Dedifferentiated amniotic fluid mesenchymal stem cell (primary cell): ENCODE results near the gene ANKRD10.

ENCODE experiments used
- DNase-seq: peaks from one replicate; pipeline ENCODE4 v3.0.0-alpha.2; 2016; ENCODE audit errors: extremely low spot score

ANKRD10 gene

GRCh38 chr13:110944968-110945927 lies 30.4 kb upstream of the ANKRD10 start:
- no peak for DNase-seq

GRCh38 chr13:110944121-110944967 lies 29.5 kb upstream of the ANKRD10 start:
- no peak for DNase-seq

- no peak for DNase-seq
Observed at GRCh38 chr13:110942248-110942981, 27.5 kb upstream of the ANKRD10 start.

- DNase-seq = no peak
Observed at GRCh38 chr13:110938662-110939421, 24.0 kb upstream of the ANKRD10 start.

GRCh38 chr13:110937511-110938285 lies 22.8 kb upstream of the ANKRD10 start:
- DNase-seq = no peak

GRCh38 chr13:110936519-110936918 lies 21.6 kb upstream of the ANKRD10 start:
- DNase-seq = no peak

- no peak for DNase-seq
Observed at GRCh38 chr13:110932588-110932987, 17.7 kb upstream of the ANKRD10 start.

- DNase-seq = no peak
Observed at GRCh38 chr13:110929104-110929777, 14.4 kb upstream of the ANKRD10 start.

- no peak for DNase-seq
Observed at GRCh38 chr13:110925023-110925612, 10.2 kb upstream of the ANKRD10 start.

- DNase-seq = no peak
Observed at GRCh38 chr13:110924639-110924934, 9.7 kb upstream of the ANKRD10 start.

GRCh38 chr13:110923777-110924638 lies 9.1 kb upstream of the ANKRD10 start:
- DNase-seq = no peak

GRCh38 chr13:110923086-110923485 lies 8.2 kb upstream of the ANKRD10 start:
- no peak for DNase-seq

- DNase-seq = no peak
Observed at GRCh38 chr13:110922506-110922905, 7.6 kb upstream of the ANKRD10 start.

- no peak for DNase-seq
Observed at GRCh38 chr13:110921695-110922094, 6.8 kb upstream of the ANKRD10 start.

- DNase-seq = no peak
Observed at GRCh38 chr13:110921209-110921608, 6.3 kb upstream of the ANKRD10 start.

GRCh38 chr13:110920038-110920437 lies 5.2 kb upstream of the ANKRD10 start:
- no peak for DNase-seq

- DNase-seq = peak; percentile 74
Observed at GRCh38 chr13:110916301-110917142, 1.7 kb upstream of the ANKRD10 start.

GRCh38 chr13:110915874-110916206 lies 971 bp upstream of the ANKRD10 start:
- DNase-seq = no peak
